ENCODE measurements around the gene CYP27C1.

The CYP27C1 gene

GRCh38 chr2:127154396-127154795 lies 65.7 kb downstream of the CYP27C1 start:
- Histone ChIP-seq H3K27me3 (ENCODE audit: control insufficient read depth, low read length) (peaks cover 15% of the 10 kb centered on the region), H3K4me1 (ENCODE audit: control insufficient read depth, low read length) (peaks cover 9% of the 10 kb centered on the region), H3K9me2 (replicated peaks; ENCODE audit: control insufficient read depth, low read length) (no peaks in the 10 kb centered on the region), H3K36me3 (ENCODE audit: control insufficient read depth, low read length) (no peaks in the 10 kb centered on the region), H4K20me1 (ENCODE audit: control insufficient read depth, insufficient read depth, low read depth, low read length) (no peaks in the 10 kb centered on the region), H3K9me3 (ENCODE audit: control insufficient read depth, insufficient read depth, low read length) (no peaks in the 10 kb centered on the region), H3K79me2 (ENCODE audit: control insufficient read depth, low read length) (no peaks in the 10 kb centered on the region), H3K4me3 (ENCODE audit: low read length) (no peak overlapping the region), H3K27ac (ENCODE audit: low read depth, low read length) (no peak overlapping the region), H3F3A (ENCODE audit: control insufficient read depth, insufficient read depth) (no peaks in the 10 kb centered on the region), H3K4me2 (ENCODE audit: low read length) (no peak overlapping the region)
- TF ChIP-seq CTCF (IDR thresholded peaks at IDR 0.05; ENCODE audit: low read depth, low read length, poor library complexity, severe bottlenecking) (no peak), EZH2phosphoT487 (IDR thresholded peaks at IDR 0.05; ENCODE audit: borderline replicate concordance, low read length) (no peak)

GRCh38 chr2:127153691-127154158 lies 66.4 kb downstream of the CYP27C1 start:
- Histone ChIP-seq H3K4me3 (ENCODE audit: low read length) (no peak overlapping the region), H3F3A (ENCODE audit: control insufficient read depth, insufficient read depth) (no peaks in the 10 kb centered on the region), H3K4me1 (ENCODE audit: control insufficient read depth, low read length) (peaks cover 3% of the 10 kb centered on the region; the same call in 1 of the 2 replicates), H4K20me1 (ENCODE audit: control insufficient read depth, insufficient read depth, low read depth, low read length) (no peaks in the 10 kb centered on the region), H3K36me3 (ENCODE audit: control insufficient read depth, low read length) (no peaks in the 10 kb centered on the region), H3K79me2 (ENCODE audit: control insufficient read depth, low read length) (no peaks in the 10 kb centered on the region), H3K27ac (ENCODE audit: low read depth, low read length) (no peak overlapping the region), H3K9me2 (replicated peaks; ENCODE audit: control insufficient read depth, low read length) (no peaks in the 10 kb centered on the region), H3K9me3 (ENCODE audit: control insufficient read depth, insufficient read depth, low read length) (no peaks in the 10 kb centered on the region), H3K4me2 (ENCODE audit: low read length) (no peak overlapping the region), H3K27me3 (ENCODE audit: control insufficient read depth, low read length) (peaks cover 9% of the 10 kb centered on the region)
- TF ChIP-seq CTCF (IDR thresholded peaks at IDR 0.05; ENCODE audit: low read depth, low read length, poor library complexity, severe bottlenecking) (no peak), EZH2phosphoT487 (IDR thresholded peaks at IDR 0.05; ENCODE audit: borderline replicate concordance, low read length) (no peak)

- no peaks in the 10 kb centered on the region for H3K27me3 ChIP-seq (ENCODE audit: control insufficient read depth, low read length)
- H3K9me3 ChIP-seq (ENCODE audit: control insufficient read depth, insufficient read depth, low read length) = no peaks in the 10 kb centered on the region
- H3K79me2 ChIP-seq (ENCODE audit: control insufficient read depth, low read length) = no peaks in the 10 kb centered on the region
- no peaks in the 10 kb centered on the region for H3K36me3 ChIP-seq (ENCODE audit: control insufficient read depth, low read length)
- TF ChIP-seq EZH2phosphoT487 (IDR thresholded peaks at IDR 0.05; ENCODE audit: borderline replicate concordance, low read length) (no peak), CTCF (IDR thresholded peaks at IDR 0.05; ENCODE audit: low read depth, low read length, poor library complexity, severe bottlenecking) (no peak)
- no peaks in the 10 kb centered on the region for H3F3A ChIP-seq (ENCODE audit: control insufficient read depth, insufficient read depth)
- H3K4me2 ChIP-seq (ENCODE audit: low read length) = no peak overlapping the region
- no peak overlapping the region for H3K27ac ChIP-seq (ENCODE audit: low read depth, low read length)
- no peaks in the 10 kb centered on the region for H4K20me1 ChIP-seq (ENCODE audit: control insufficient read depth, insufficient read depth, low read depth, low read length)
- H3K9me2 ChIP-seq (replicated peaks; ENCODE audit: control insufficient read depth, low read length) = no peaks in the 10 kb centered on the region
- H3K4me3 ChIP-seq (ENCODE audit: low read length) = no peak overlapping the region
- H3K4me1 ChIP-seq (ENCODE audit: control insufficient read depth, low read length) = no peaks in the 10 kb centered on the region
These were observed 69.1 kb downstream of the CYP27C1 start for GRCh38 chr2:127150996-127151395.
